Measurements from ENCODE around the gene ACOXL.

Gene ACOXL

DNA sequence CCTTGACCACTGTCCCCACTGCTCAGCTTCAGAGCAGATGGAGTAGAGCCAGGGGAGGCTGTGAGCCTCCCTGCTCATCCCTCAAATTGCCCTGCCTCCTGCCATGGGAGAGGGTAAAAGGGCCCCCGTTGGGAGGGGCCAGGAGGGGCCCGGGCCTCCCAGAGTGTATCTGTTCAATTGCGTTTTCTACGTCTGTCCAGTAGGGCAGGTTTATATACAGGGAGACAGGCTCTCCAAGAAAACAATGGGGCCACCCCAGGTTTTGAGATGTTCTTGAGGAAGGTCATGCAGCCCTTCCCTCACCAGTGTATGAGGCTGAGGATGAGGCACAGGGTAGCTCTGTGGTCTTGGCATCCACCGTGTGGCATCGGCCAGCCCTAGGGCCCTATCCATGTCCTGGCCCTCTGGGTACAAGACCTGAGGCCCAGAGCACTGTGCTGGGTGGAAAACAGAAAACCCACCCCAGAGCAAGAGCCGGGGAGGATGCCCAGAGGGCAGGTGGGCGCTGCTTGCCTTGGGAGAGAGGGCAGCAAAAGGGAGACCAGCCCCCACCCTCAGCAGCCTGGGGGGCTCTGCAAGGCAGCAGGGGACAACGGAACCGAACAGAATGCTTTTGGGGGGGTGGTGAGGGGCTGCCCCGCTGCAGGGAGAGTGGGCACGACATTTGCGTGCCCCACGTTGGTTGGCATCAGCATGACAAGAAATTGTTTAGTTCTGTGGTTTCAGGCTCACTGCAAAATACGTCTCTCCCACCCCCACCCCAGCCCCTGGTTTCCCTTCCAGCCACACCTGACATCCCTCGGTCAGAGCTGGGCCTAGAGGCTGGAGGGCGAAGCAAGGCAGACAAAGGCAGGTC, 141.5 kb downstream of the ACOXL start:
- TF ChIP-seq, protein P1, sequence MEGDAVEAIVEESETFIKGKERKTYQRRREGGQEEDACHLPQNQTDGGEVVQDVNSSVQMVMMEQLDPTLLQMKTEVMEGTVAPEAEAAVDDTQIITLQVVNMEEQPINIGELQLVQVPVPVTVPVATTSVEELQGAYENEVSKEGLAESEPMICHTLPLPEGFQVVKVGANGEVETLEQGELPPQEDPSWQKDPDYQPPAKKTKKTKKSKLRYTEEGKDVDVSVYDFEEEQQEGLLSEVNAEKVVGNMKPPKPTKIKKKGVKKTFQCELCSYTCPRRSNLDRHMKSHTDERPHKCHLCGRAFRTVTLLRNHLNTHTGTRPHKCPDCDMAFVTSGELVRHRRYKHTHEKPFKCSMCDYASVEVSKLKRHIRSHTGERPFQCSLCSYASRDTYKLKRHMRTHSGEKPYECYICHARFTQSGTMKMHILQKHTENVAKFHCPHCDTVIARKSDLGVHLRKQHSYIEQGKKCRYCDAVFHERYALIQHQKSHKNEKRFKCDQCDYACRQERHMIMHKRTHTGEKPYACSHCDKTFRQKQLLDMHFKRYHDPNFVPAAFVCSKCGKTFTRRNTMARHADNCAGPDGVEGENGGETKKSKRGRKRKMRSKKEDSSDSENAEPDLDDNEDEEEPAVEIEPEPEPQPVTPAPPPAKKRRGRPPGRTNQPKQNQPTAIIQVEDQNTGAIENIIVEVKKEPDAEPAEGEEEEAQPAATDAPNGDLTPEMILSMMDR (IDR thresholded peaks at IDR 0.05; ENCODE audit: low read depth, low read length) = no peak
- DNase-seq = no peak
- Histone ChIP-seq H3K4me1 (no peaks in the 10 kb centered on the region), H3K27me3 (no peaks in the 10 kb centered on the region), H3K36me3 (no peaks in the 10 kb centered on the region), H3K9me3 (no peaks in the 10 kb centered on the region), H3K4me3 (ENCODE audit: low read depth, low read length) (no peak overlapping the region)

GRCh38 chr2:110874453-110875383, 142.3 kb downstream of the ACOXL start:
- no peak for DNase-seq
- no peaks in the 10 kb centered on the region for H3K4me1 ChIP-seq
- no peaks in the 10 kb centered on the region for H3K27me3 ChIP-seq
- H3K9me3 ChIP-seq = no peaks in the 10 kb centered on the region
- no peaks in the 10 kb centered on the region for H3K36me3 ChIP-seq
- H3K4me3 ChIP-seq (ENCODE audit: low read depth, low read length) = no peak overlapping the region
- TF ChIP-seq, protein P1 (IDR thresholded peaks at IDR 0.05; ENCODE audit: low read depth, low read length) = no peak

DNA sequence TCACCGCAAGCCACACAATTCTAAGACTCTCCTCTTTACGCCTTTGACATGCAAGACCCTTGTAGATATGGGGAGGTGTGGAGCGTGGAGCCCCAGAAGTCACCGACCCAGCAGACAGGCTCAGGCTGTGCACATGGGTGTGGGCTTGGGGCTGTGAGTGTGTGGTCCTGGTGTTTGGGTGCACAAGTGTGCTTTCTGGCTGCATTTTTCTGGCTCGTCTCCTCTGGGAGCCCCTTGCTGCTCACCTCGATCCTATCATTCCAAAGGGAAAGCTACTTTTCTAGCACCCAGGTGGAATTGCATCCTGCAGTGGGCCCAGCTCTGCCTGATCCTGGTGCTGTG, 143.0 kb downstream of the ACOXL start:
- Histone ChIP-seq H3K9me3 (no peaks in the 10 kb centered on the region), H3K4me3 (ENCODE audit: low read depth, low read length) (no peak overlapping the region), H3K27me3 (no peaks in the 10 kb centered on the region), H3K36me3 (no peaks in the 10 kb centered on the region), H3K4me1 (no peaks in the 10 kb centered on the region)
- TF ChIP-seq, protein P1 (IDR thresholded peaks at IDR 0.05; ENCODE audit: low read depth, low read length) = no peak
- DNase-seq = no peak

DNA sequence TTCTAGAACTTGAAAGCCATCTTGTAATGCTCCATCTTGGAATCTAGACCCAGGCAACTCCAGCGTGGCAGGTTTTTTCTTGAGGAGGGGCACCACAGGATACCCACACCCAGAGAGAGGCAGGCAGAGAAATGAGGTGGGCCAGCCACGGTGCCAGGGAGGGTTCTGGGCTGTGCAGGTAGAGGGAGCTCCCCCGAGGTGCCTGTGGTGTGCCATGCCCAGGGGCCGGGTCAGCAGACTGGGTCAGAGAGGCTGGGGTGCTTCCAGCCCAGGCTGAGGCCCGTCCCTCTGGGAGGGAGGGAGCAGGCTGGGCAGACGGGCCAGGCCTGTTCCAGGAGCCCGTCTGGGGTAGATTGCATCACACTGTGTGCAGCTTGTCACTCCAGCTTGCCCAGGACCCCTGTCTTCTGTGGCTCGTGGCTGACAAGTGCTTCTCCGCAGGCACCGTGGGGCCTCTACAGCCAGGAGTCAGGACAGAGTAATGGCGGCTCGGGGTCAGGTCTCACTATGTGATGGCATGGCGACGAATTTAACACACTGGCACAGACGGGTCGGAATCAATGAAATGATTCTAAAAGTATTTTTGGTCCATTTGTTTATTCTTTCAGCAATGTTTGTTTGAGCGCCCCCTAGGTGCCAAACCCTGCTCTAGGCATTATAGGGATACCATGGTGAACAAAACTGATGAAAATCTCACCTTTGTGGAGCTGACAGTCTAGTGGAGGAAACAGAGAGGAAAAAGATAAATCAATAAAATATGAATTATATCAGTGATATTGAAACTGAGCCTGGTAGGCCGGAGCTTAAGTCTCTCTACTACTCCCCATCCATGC, 144.0 kb downstream of the ACOXL start:
- DNase-seq = no peak
- Histone ChIP-seq H3K9me3 (no peaks in the 10 kb centered on the region), H3K36me3 (no peaks in the 10 kb centered on the region), H3K4me3 (ENCODE audit: low read depth, low read length) (no peak overlapping the region), H3K4me1 (no peaks in the 10 kb centered on the region), H3K27me3 (no peaks in the 10 kb centered on the region)
- TF ChIP-seq, protein P1 (IDR thresholded peaks at IDR 0.05; ENCODE audit: low read depth, low read length) = 0 out of 2 replicates have a peak, but pooled peaks have one; percentile 17

DNA sequence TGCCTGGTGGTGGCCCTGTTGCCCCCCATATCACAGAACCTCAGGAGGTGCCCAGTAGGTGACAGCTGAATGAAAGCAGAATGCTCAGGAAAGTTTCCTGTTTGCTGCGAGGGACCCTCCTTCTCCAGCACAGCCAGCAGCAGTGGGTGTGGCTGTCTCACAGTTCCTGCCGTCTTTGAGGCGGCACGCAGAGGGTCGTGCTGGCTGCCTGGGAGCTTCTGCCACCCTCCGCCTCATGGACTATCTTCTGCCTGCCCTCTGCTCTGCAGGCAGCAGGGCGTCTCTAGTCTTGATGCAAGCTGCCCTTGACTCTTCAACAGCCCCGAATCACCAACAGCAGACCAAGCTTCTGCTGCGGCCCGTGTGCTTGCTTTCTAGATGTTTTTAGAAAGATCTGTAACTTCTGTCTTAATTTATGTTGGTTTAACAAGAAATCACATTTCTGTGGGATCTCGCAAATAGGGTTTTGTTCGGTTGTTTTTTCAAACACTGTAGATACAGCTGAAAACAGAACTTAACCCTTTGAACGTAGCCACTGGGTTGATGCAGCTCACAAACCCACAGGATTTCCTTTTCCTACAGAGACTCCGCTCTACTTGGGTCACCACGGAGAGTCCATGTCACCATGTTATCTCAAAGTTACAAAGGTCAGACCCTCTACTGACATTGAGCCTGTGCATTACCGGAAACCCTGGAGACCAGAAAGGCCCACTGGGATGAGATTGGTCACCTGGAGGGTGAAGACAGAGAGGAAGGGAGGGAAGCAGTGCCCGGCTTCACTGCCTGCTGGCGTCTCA, 144.9 kb downstream of the ACOXL start:
- DNase-seq = no peak
- Histone ChIP-seq H3K36me3 (no peaks in the 10 kb centered on the region), H3K4me3 (ENCODE audit: low read depth, low read length) (no peak overlapping the region), H3K9me3 (no peaks in the 10 kb centered on the region), H3K4me1 (no peaks in the 10 kb centered on the region), H3K27me3 (no peaks in the 10 kb centered on the region)
- TF ChIP-seq, protein P1 (IDR thresholded peaks at IDR 0.05; ENCODE audit: low read depth, low read length) = no peak
